Measurements from ENCODE around the gene PLPPR3. TPM values are rescaled to one million over a fixed set of nuclear protein-coding genes. Genes with fewer than 3 reads are reported as not detected.

Gene PLPPR3
- total and polyA plus RNA-seq, 10 of the 15 experiments (the other 5 are each of a cell fraction or from before 2014, with no cell fraction given): 0.07 TPM; not detected in 9

DNA sequence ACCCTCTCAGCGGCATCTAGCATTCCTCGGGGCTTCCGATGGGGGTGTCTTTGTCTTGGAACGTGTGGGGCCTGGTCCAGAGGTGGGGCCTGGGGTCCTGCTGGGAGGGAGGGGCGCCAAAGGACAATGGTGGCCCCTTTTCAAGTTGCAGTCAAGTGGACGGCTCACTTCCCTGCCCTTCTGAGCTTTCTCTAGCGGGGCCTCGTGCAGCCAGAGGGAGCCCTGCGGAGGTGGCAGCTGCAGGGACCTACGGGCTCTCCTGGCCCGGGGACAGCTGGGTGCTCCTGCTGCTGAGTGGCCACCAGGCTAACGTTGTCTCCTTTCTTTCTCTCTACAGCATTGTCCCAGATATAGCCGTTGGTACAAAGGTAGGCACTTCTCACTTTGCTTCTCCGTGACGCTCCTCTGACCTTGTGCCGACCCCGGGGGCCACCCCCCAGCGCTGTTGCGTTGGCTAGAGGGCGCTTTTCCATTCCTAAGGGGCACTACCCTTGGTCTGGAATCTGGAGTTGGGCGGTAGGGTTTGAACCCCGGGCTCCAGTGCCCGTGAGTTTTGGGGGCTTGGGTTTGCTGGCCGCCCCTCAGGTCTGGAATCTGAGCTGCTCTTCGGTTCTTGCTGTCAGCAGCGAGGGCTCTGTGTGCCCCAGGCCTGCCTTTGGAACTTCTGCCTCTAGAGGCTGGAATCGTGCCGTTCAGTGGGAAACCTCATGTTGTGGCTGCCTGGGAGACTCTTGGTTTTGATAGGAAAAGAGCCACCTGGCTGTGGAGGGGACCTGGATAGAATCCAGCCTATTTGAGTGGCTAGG is 22.5 kb downstream of the PLPPR3 start:
- H3K9me3 ChIP-seq (replicated peaks; ENCODE audit: control insufficient read depth, insufficient read depth, low read length): no peaks in the 10 kb centered on the region
- H3K27ac ChIP-seq (ENCODE audit: control insufficient read depth, insufficient read depth): peak overlapping the region; percentile 24
- peak overlapping the region; percentile 98 for H3K9ac ChIP-seq (ENCODE audit: control insufficient read depth, insufficient read depth, low read length)
- ChIA-PET RAD21 (ENCODE audit: unreplicated experiment) (interaction anchor here (0.6 to 1.0 kb wide), 2 partner anchors 64 to 228 kb away, joined by 3 read pairs; no protein-coding TSS in a partner anchor), SMC1A (ENCODE audit: uncharacterized antibody, unreplicated experiment) (no interaction called here), POLR2A (no interaction called here), CTCF (no interaction called here)
- in situ Hi-C loops (cut with MboI) (no loop called here), intact Hi-C loops (cut with micrococcal nuclease; ENCODE audit: unreplicated experiment) (no loop called here)
- H4K20me1 ChIP-seq (ENCODE audit: control insufficient read depth, insufficient read depth): peaks cover 38% of the 10 kb centered on the region
- peak overlapping the region; percentile 92 for H3K4me3 ChIP-seq
- TF ChIP-seq MYB (IDR thresholded peaks at IDR 0.05; ENCODE audit: borderline replicate concordance, low read depth, low read length) (no peak), STAT3 (IDR thresholded peaks at IDR 0.05; ENCODE audit: low read depth, low read length) (no peak), HCFC1 (IDR thresholded peaks at IDR 0.05; ENCODE audit: low read length) (no peak), POLR2AphosphoS5 (IDR thresholded peaks at IDR 0.05; ENCODE audit: low read length) (0 out of 2 replicates have a peak, but pooled peaks have one; percentile 24), NR2F1 (conservative IDR thresholded peaks at IDR 0.05) (peak; percentile 17; the same call in 1 of the 2 replicates)
- TF ChIP-seq, protein P1, sequence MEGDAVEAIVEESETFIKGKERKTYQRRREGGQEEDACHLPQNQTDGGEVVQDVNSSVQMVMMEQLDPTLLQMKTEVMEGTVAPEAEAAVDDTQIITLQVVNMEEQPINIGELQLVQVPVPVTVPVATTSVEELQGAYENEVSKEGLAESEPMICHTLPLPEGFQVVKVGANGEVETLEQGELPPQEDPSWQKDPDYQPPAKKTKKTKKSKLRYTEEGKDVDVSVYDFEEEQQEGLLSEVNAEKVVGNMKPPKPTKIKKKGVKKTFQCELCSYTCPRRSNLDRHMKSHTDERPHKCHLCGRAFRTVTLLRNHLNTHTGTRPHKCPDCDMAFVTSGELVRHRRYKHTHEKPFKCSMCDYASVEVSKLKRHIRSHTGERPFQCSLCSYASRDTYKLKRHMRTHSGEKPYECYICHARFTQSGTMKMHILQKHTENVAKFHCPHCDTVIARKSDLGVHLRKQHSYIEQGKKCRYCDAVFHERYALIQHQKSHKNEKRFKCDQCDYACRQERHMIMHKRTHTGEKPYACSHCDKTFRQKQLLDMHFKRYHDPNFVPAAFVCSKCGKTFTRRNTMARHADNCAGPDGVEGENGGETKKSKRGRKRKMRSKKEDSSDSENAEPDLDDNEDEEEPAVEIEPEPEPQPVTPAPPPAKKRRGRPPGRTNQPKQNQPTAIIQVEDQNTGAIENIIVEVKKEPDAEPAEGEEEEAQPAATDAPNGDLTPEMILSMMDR (IDR thresholded peaks at IDR 0.05 in 2 of 3, conservative IDR thresholded peaks at IDR 0.05 in 1 of 3; ENCODE audit: control insufficient read depth in 2 of 3, extremely low read depth in 1 of 3, insufficient read depth in 1 of 3, low read depth in 3 of 3, low read length in 3 of 3): 0 out of 6 replicates have a peak, but pooled peaks of 1 of the 3 experiments have one; percentile 8
- peaks cover 17 to 42% of the 10 kb centered on the region in 2 experiments; a peak in 3 of 4 replicates for H3K36me3 ChIP-seq (ENCODE audit: control insufficient read depth in 2 of 2, insufficient read depth in 2 of 2, low read length in 1 of 2)
- FAIRE-seq (peak; percentile 38), DNase-seq (ENCODE audit: low read depth, low spot score) (no peak), ATAC-seq (no peak)
- peaks cover 64% of the 10 kb centered on the region for H3K79me2 ChIP-seq (ENCODE audit: control insufficient read depth, insufficient read depth, low read length)
- H3K4me2 ChIP-seq (ENCODE audit: control insufficient read depth, insufficient read depth): peak overlapping the region; percentile 85
- WGBS (ENCODE audit: insufficient coverage, insufficient replicate concordance, low lambda C conversion rate, missing lambda C conversion rate): 10% methylated on average over 27 of the region's 28 CpGs
- no TSS peak for BruUV-seq (replicated peaks)
- H3K4me1 ChIP-seq (ENCODE audit: control insufficient read depth, insufficient read depth, low read length): peaks cover 7% of the 10 kb centered on the region; the same call in 1 of the 2 replicates
- H2AFZ ChIP-seq (ENCODE audit: control insufficient read depth, low read depth, low read length): no peak overlapping the region
- H3K27me3 ChIP-seq (replicated peaks in 1 of 2; ENCODE audit: control insufficient read depth in 2 of 2, insufficient read depth in 2 of 2, low read length in 1 of 2): no peaks in the 10 kb centered on the region

Measured in GM12878 (cell line).